Natural killer cell (primary cell): ENCODE measurements around the gene CDV3. TPM values are rescaled to one million over a fixed set of nuclear protein-coding genes. Genes with fewer than 3 reads are reported as not detected.
"Not testable (repeated sequence)": the region's sequence is repeated elsewhere in the genome, so short reads cannot be mapped to it uniquely, and the experiment has no call there.

Experiments used
- ATAC-seq, 3 donors: fragments of 150-1000 bp in 2 of 3; fragments of 200-7000 bp in 1 of 3; cut with Tn5 transposase; 1 replicate in 1 of 3; 2 replicates in 2 of 3; pipeline ENCODE4 v1.10.0; 2021; ENCODE audit warnings: mild to moderate bottlenecking in 2 of 3, moderate library complexity in 2 of 3
- DNase-seq, 2 donors: peaks; one replicate each; pipeline versions ENCODE4 v3.0.0 to v3.0.0-alpha.2; 2013 to 2021; ENCODE audit warnings: mixed read lengths in 1 of 2
- H3K27ac ChIP-seq: one replicate; pipeline ENCODE4 v1.5.1; 2013; ENCODE audit warnings: mild to moderate bottlenecking, low read length
- H3K27me3 ChIP-seq: one replicate; pipeline ENCODE4 v1.6.1; 2013; ENCODE audit warnings: low read length; ENCODE audit not compliant: control insufficient read depth, insufficient read depth
- H3K36me3 ChIP-seq: one replicate; pipeline ENCODE4 v1.6.1; 2013; ENCODE audit warnings: low read length; ENCODE audit not compliant: control insufficient read depth, insufficient read depth
- H3K4me1 ChIP-seq: one replicate; pipeline ENCODE4 v1.6.1; 2013; ENCODE audit warnings: low read length; ENCODE audit not compliant: control insufficient read depth, insufficient read depth
- H3K4me3 ChIP-seq: one replicate; pipeline ENCODE4 v1.5.1; 2013; ENCODE audit warnings: low read length
- H3K9me3 ChIP-seq: one replicate; pipeline ENCODE4 v1.6.1; 2013; ENCODE audit warnings: low read length; ENCODE audit not compliant: control insufficient read depth, insufficient read depth
- H3K27ac Mint-ChIP-seq, 2 donors: one replicate each; pipeline ENCODE4 v1.8.0; 2022; ENCODE audit warnings: mild to moderate bottlenecking in 2 of 2, mixed read lengths in 2 of 2, moderate library complexity in 1 of 2
- H3K27me3 Mint-ChIP-seq, 2 donors: one replicate each; pipeline ENCODE4 v1.8.0; 2022; ENCODE audit warnings: low read depth in 2 of 2, mixed read lengths in 2 of 2
- H3K36me3 Mint-ChIP-seq: one replicate; pipeline ENCODE4 v1.8.0; 2022; ENCODE audit warnings: mixed read lengths
- H3K4me1 Mint-ChIP-seq, 2 donors: one replicate each; pipeline ENCODE4 v1.8.0; 2022; ENCODE audit warnings: mixed read lengths in 2 of 2
- H3K4me3 Mint-ChIP-seq: one replicate; pipeline ENCODE4 v1.8.0; 2022; ENCODE audit warnings: mild to moderate bottlenecking, moderate library complexity, mixed read lengths
- H3K9me3 Mint-ChIP-seq, 2 donors: one replicate each; pipeline ENCODE4 v1.8.0; 2022; ENCODE audit warnings: mixed read lengths in 2 of 2
- CTCF ChIP-seq: fragments of 200-600 bp; IDR thresholded peaks from one replicate; pipeline ENCODE4 v1.8.0; 2022; ENCODE audit warnings: antibody characterized with exemption
- WGBS: methylation state at CpG from one replicate; pipeline ENCODE4 v1.1.7; 2013; ENCODE audit warnings: missing lambda C conversion rate; ENCODE audit not compliant: insufficient coverage; 5-methylcytosine and 5-hydroxymethylcytosine counted together
- intact Hi-C: fragments of 100-400 bp; cut with micrococcal nuclease; formaldehyde crosslinking; loops from one replicate; pipeline ENCODE4 v1.14.2; 2022
- total RNA-seq, 4 donors: library from RNA; stranded (reverse); fragments of 120-200 nt in 1 of 4; gene quantifications; one replicate each; pipeline versions ENCODE4 v1.2.3 to v1.2.4, GENCODE V29; 2013 to 2022

The CDV3 gene
- total RNA-seq: 100 to 1,000 TPM; 214 to 229 (median 228) TPM
- total RNA-seq (2013): 174 TPM

GRCh38 chr3:133573629-133574194 is at the start of gene CDV3:
Gene CDV3 (plus strand): TSS chr3:133573686. CDS start chr3:133574045, 359 bp downstream.
- under 1% methylated on average over 81 of the region's 81 CpGs for WGBS
- ATAC-seq: peak; percentile 39 to 70 (median 51)
- Mint-ChIP-seq H3K27me3 (no peaks in the 10 kb centered on the region), H3K4me1 (peaks cover 46 to 59% of the 10 kb centered on the region in 2 donors), H3K27ac (peak within 1 kb of the TSS; percentile 99), H3K36me3 (peaks cover 16% of the 10 kb centered on the region), H3K4me3 (peak within 1 kb of the TSS; percentile 93), H3K9me3 (no peaks in the 10 kb centered on the region)
- no peaks in the 10 kb centered on the region for H3K9me3 ChIP-seq
- H3K27ac ChIP-seq: peak within 1 kb of the TSS; percentile 92
- H3K4me1 ChIP-seq: peaks cover 25% of the 10 kb centered on the region
- no peaks in the 10 kb centered on the region for H3K27me3 ChIP-seq
- peaks cover 25% of the 10 kb centered on the region for H3K36me3 ChIP-seq
- peak within 1 kb of the TSS; percentile 76 for H3K4me3 ChIP-seq
- no peak for TF ChIP-seq CTCF
- intact Hi-C loops: loop anchor here (1.0 to 2.0 kb wide), 3 partner anchors 89 to 1157 kb away; partner anchors contain the start of genes CEP63 and DNAJC13
- DNase-seq: peak in 1 of 2 donors; percentile 82

GRCh38 chr3:133523758-133524157 is 49.7 kb upstream of the CDV3 start:
- intact Hi-C loops, H3K27me3 ChIP-seq, DNase-seq, H3K27me3 Mint-ChIP-seq, H3K4me3 Mint-ChIP-seq, ATAC-seq, H3K27ac Mint-ChIP-seq, H3K27ac ChIP-seq, H3K9me3 Mint-ChIP-seq, H3K36me3 Mint-ChIP-seq, H3K4me3 ChIP-seq, H3K9me3 ChIP-seq, H3K4me1 Mint-ChIP-seq, H3K36me3 ChIP-seq, H3K4me1 ChIP-seq: not testable (repeated sequence)
- WGBS: 56% methylated on average over 3 of the region's 3 CpGs

- no peak overlapping the region for H3K4me3 Mint-ChIP-seq
- peaks cover 0 to 2% of the 10 kb centered on the region in 2 donors for H3K9me3 Mint-ChIP-seq
- H3K27me3 Mint-ChIP-seq: peaks cover 7 to 9% of the 10 kb centered on the region in 2 donors
- H3K36me3 Mint-ChIP-seq: no peaks in the 10 kb centered on the region
- no peaks in the 10 kb centered on the region for H3K4me1 Mint-ChIP-seq
- intact Hi-C loops: no loop called here
- DNase-seq (no peak), ATAC-seq (no peak)
- H3K27me3 ChIP-seq: no peaks in the 10 kb centered on the region
- no peak overlapping the region for H3K27ac ChIP-seq
- no peak for TF ChIP-seq CTCF
- H3K9me3 ChIP-seq: no peaks in the 10 kb centered on the region
- H3K27ac Mint-ChIP-seq: no peak overlapping the region
- no peaks in the 10 kb centered on the region for H3K4me1 ChIP-seq
- no peaks in the 10 kb centered on the region for H3K36me3 ChIP-seq
- H3K4me3 ChIP-seq: no peak overlapping the region
Measured at GRCh38 chr3:133525435-133525834, 48.1 kb upstream of the CDV3 start.

GRCh38 chr3:133527081-133527715 is 46.3 kb upstream of the CDV3 start:
- DNase-seq: no peak
- Mint-ChIP-seq H3K36me3 (no peaks in the 10 kb centered on the region), H3K27me3 (peaks cover 7 to 9% of the 10 kb centered on the region in 2 donors), H3K9me3 (peaks cover 0 to 2% of the 10 kb centered on the region in 2 donors), H3K4me1 (no peaks in the 10 kb centered on the region), H3K27ac (no peak overlapping the region), H3K4me3 (no peak overlapping the region)
- WGBS: 48% methylated on average over 5 of the region's 6 CpGs
- TF ChIP-seq CTCF: no peak
- H3K27me3 ChIP-seq: no peaks in the 10 kb centered on the region
- intact Hi-C loops: no loop called here
- no peak for ATAC-seq
- H3K9me3 ChIP-seq: no peaks in the 10 kb centered on the region
- H3K36me3 ChIP-seq: no peaks in the 10 kb centered on the region
- no peak overlapping the region for H3K27ac ChIP-seq
- no peaks in the 10 kb centered on the region for H3K4me1 ChIP-seq
- no peak overlapping the region for H3K4me3 ChIP-seq
